ENCODE measurements around the gene SUCO. TPM values are rescaled to one million over a fixed set of nuclear protein-coding genes. Genes with fewer than 3 reads are reported as not detected.
A peak's percentile ranks its signal among the peaks of the same experiment; 100 is the strongest.

SUCO gene
- total and polyA plus RNA-seq, 2 of the 4 experiments (the other 2 are of a cell fraction): 11.4 to 21.5 TPM

- no CpG with 5 or more reads among the region's 2 CpGs for WGBS, 2 experiments (ENCODE audit: extremely low coverage in 2 of 2, insufficient read length in 1 of 2)
- no peak overlapping the region for H4K8ac ChIP-seq (ENCODE audit: low read depth in 2 of 2, low read length in 2 of 2)
- H3K9ac ChIP-seq (ENCODE audit: low read depth, low read length): no peak overlapping the region
- no peak overlapping the region for H3K27ac ChIP-seq (ENCODE audit: insufficient read depth, low read length)
- H2BK5ac ChIP-seq (ENCODE audit: low read depth, low read length, poor library complexity, severe bottlenecking): no peak overlapping the region
- H3K4me1 ChIP-seq (ENCODE audit: control insufficient read depth, insufficient read depth, low read length): peaks cover 3% of the 10 kb centered on the region; the same call in 1 of the 2 replicates
- H3K14ac ChIP-seq (replicated peaks; ENCODE audit: low read depth, low read length): no peak overlapping the region
- ChIA-PET POLR2A (ENCODE audit: unreplicated experiment) (no interaction called here), CTCF (no interaction called here)
- no peak overlapping the region for H2AK5ac ChIP-seq (ENCODE audit: low read depth, low read length)
- in situ Hi-C loops (cut with MboI; ENCODE audit: low sequenced_read_pairs): no loop called here
- H3K27me3 ChIP-seq (ENCODE audit: control insufficient read depth, insufficient read depth, low read length): no peaks in the 10 kb centered on the region
- H3K4me2 ChIP-seq (ENCODE audit: low read depth, low read length): peak overlapping the region; percentile 80
- H3K9me1 ChIP-seq (ENCODE audit: insufficient read depth, low read length): peaks cover 6% of the 10 kb centered on the region; the same call in 1 of the 2 replicates
- no peak overlapping the region for H4K5ac ChIP-seq (ENCODE audit: low read depth, low read length)
- H3K9me3 ChIP-seq (ENCODE audit: control insufficient read depth, insufficient read depth, low read length): no peaks in the 10 kb centered on the region
- no peak overlapping the region for H3K4me3 ChIP-seq (ENCODE audit: insufficient read depth, low read depth, low read length)
- DNase-seq (no peak), ATAC-seq (ENCODE audit: low read depth) (no peak)
- intact Hi-C loops (cut with micrococcal nuclease): no loop called here
- H2AK9ac ChIP-seq (replicated peaks; ENCODE audit: low read depth, low read length, poor library complexity): no peak overlapping the region
- BruUV-seq (replicated peaks): no TSS peak
- H2BK120ac ChIP-seq (ENCODE audit: low read depth, low read length): no peak overlapping the region
- H4K20me1 ChIP-seq (ENCODE audit: insufficient read depth, low read length): peaks cover 21% of the 10 kb centered on the region; the same call in 1 of the 2 replicates
- H4K91ac ChIP-seq (ENCODE audit: insufficient read depth, low read depth, low read length): no peak overlapping the region
- dilution Hi-C loops (cut with HindIII; ENCODE audit: low sequenced_read_pairs, unreplicated experiment): no loop called here
- no peak overlapping the region for H3K18ac ChIP-seq (ENCODE audit: low read depth, low read length)
- no peak overlapping the region for H2BK15ac ChIP-seq (ENCODE audit: low read depth, low read length)
- peaks cover 11 to 43% of the 10 kb centered on the region in 2 experiments for H3K79me1 ChIP-seq (ENCODE audit: low read depth in 1 of 2, low read length in 2 of 2)
- H3K4ac ChIP-seq (ENCODE audit: low read depth, low read length): no peak overlapping the region
- no peak overlapping the region for H3K23ac ChIP-seq (ENCODE audit: low read depth, low read length)
- H2BK20ac ChIP-seq (ENCODE audit: low read depth, low read length): no peak overlapping the region
- no peak overlapping the region for H2AFZ ChIP-seq (replicated peaks; ENCODE audit: low read length, poor library complexity)
- no peaks in the 10 kb centered on the region for H3K36me3 ChIP-seq (ENCODE audit: control insufficient read depth, insufficient read depth, low read length)
- no peak overlapping the region for H3K56ac ChIP-seq (ENCODE audit: extremely low read depth, insufficient read depth, low read length)
- TF ChIP-seq SMC3 (IDR thresholded peaks at IDR 0.05; ENCODE audit: low read depth, low read length) (no peak), ELK1 (IDR thresholded peaks at IDR 0.05; ENCODE audit: borderline replicate concordance, low read depth, low read length) (no peak), FOS (IDR thresholded peaks at IDR 0.05; ENCODE audit: low read depth, low read length) (no peak), MAFK (IDR thresholded peaks at IDR 0.05; ENCODE audit: low read depth, low read length) (no peak), USF2 (IDR thresholded peaks at IDR 0.05; ENCODE audit: low read depth, low read length) (no peak), MXI1 (IDR thresholded peaks at IDR 0.05; ENCODE audit: borderline replicate concordance, low read depth, low read length) (no peak), RAD21 (IDR thresholded peaks at IDR 0.05; ENCODE audit: low read length) (no peak), POLR2A (IDR thresholded peaks at IDR 0.05; ENCODE audit: low read depth, low read length) (no peak), CHD1 (IDR thresholded peaks at IDR 0.05; ENCODE audit: low read depth, low read length) (no peak), RFX5 (IDR thresholded peaks at IDR 0.05; ENCODE audit: low read depth, low read length) (no peak), MAZ (IDR thresholded peaks at IDR 0.05; ENCODE audit: borderline replicate concordance, low read depth, low read length) (no peak), NFE2L2 (IDR thresholded peaks at IDR 0.05; ENCODE audit: low read depth, low read length) (no peak), BHLHE40 (IDR thresholded peaks at IDR 0.05; ENCODE audit: low read depth, low read length) (no peak), CEBPB (IDR thresholded peaks at IDR 0.05; ENCODE audit: low read depth, low read length) (no peak), CTCF (conservative IDR thresholded peaks at IDR 0.05; ENCODE audit: low read depth, low read length) (no peak)
Measured at GRCh38 chr1:172549621-172550280, 16.8 kb downstream of the SUCO start.

Data from IMR-90 (cell line).